Dedifferentiated amniotic fluid mesenchymal stem cell (primary cell): Measurements from ENCODE around the gene AFAP1.
A peak's percentile ranks its signal among the peaks of the same experiment; 100 is the strongest.

Source experiments
- DNase-seq: peaks from one replicate; pipeline ENCODE4 v3.0.0-alpha.2; 2016; ENCODE audit errors: extremely low spot score

AFAP1 gene

DNA sequence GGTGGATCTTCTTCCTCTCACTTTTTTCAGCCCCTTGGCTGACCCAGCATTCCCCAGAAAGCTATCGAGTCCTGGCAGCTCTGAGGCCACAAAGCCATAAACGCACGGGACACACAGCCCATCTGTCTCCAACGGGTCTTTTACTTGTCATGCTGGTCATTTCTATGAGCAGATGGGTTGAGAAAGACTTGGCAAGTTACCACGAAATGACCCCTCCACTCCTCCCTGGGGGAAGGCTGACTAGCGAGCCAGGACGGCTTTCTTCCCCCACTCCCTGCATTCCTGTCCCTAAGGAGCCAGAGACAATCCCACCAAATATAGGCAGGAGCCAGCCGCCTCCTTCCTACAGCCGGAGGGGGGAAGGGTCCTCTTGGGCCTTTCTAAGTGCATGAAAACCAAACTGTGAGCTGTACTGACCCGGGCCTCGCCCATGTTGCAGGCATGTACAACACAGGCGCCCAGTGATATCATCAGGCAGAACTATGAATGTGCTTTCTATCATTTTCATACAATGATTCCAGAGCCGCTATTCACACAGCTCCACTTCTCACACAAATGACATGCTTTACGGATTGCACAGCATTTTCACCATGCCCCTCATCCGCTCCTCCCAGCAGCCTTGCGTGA lies 28.6 kb downstream of the AFAP1 start:
- peak; percentile 96 for DNase-seq

DNA sequence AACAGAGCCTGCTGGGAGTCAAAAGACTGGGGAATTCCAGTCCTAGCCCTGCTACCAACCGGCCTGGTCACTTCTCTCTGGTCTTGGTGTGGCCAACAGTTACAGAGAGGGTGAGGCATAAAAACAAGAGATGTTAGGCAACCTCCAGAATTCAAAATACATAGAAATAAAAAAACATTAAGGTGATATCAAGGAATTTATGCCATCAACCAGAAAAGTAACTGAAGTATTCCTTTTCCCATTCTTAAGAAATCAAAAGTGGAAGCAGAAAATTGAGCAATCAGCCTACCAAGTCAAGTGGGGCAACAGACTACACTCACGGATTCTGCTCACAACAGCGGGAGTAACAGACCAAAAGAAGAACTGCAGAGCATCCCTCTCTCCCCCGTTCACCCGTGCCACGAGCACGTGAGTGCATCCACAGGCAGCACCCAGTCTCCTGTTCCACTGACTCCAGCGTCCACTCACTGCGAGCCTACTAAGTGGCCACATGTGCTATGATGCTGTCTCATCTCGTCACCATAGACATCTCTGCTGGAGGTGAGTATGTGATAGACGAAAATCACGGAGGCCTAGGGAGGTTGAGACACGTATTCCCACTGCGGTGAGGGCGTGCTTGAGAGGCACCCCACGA lies 29.3 kb downstream of the AFAP1 start:
- DNase-seq, result peak; percentile 43

- DNase-seq, result peak; percentile 35
Observed at GRCh38 chr4:7909463-7910262, 30.0 kb downstream of the AFAP1 start.

DNA sequence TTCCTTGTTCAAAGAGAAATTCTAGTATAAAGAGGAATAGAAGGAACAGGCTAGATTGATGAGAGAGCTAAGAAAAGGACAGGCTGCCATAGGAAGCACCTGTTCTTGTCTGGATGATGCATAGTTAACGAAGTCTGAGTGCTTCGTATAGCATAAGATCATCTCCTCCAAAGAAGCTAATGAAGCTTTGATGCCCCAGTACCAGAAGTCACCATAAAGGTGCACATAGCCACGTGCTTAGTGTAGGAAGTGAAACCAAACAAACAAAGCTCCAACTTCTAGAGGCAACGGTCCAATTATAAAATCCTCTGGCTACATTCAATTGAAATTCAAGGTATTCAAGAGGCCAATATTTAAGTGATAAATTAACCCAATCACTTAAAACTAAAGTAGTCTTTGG lies 31.0 kb downstream of the AFAP1 start:
- DNase-seq, result no peak

- DNase-seq, result no peak
Observed at GRCh38 chr4:7907142-7907541, 32.5 kb downstream of the AFAP1 start.

- DNase-seq, result no peak
Observed at GRCh38 chr4:7906171-7906701, 33.4 kb downstream of the AFAP1 start.

- peak; percentile 88 for DNase-seq
Observed at GRCh38 chr4:7904952-7905915, 34.4 kb downstream of the AFAP1 start.

GRCh38 chr4:7903791-7904516 lies 35.7 kb downstream of the AFAP1 start:
- peak; percentile 60 for DNase-seq

DNA sequence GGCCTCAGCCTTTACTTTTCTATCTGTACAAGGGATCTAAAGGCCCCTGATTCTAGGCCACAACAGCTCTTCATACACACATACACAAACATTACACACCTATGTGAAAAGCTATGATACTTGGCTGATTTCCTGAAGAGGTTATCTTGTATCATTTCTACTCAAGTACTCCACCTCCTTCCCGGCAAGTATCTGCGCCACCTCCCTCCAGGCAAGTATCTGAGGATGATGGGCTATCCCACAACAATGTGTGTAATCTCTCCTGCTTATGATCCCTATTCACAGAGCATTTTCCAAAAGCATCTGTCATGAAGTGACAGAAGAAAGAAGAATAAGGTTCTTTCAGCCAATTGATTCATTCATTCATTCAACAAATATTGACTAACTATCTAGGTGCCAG lies 36.8 kb downstream of the AFAP1 start:
- no peak for DNase-seq

DNA sequence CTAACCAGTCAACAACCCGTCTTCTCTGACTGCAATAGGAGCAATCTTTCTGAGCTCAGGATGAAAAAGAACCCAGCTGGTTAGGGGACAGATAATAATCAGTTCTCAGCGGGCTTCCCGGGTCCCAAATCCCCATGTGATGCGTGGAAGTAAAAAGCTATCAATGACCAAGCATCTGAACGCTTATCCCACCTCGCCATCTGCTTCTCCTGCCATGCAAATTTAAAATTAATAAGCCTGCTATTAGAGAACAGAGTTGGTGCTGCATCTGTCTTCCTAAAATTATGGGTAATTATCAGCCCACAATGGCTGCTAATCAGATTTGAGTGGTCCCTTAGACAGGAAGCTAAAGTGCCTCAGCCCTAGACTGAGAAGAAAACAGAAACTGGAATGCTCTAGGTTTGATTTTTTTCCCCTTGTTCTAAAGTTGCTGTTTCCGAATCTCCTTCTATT lies 37.5 kb downstream of the AFAP1 start:
- no peak for DNase-seq

DNA sequence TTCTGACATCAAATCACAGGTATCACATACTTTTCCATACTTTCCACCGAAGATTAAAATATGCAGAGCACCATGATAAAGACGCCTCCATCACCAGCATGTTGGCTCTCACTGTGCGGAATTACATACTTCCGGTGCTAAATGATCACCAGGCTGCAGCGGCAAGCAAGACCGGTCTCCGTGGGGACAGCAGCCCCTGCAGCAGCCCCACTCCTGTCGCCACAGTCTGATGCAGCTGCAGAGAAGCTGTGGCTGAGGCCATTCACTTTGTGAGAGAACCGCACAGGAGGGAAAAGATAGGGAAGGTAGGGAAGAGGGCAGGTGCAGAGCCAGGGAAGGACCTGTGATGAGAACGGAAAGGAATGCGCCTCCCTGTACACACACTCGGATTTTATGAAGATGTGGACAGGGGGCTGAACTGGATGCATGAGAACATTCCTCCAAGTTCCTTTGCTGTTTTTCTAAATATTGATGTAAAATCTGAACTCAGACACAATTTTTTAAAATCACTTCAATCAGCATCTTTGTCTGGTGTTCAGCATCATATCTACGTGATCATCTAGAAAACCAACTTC lies 38.3 kb downstream of the AFAP1 start:
- no peak for DNase-seq

DNA sequence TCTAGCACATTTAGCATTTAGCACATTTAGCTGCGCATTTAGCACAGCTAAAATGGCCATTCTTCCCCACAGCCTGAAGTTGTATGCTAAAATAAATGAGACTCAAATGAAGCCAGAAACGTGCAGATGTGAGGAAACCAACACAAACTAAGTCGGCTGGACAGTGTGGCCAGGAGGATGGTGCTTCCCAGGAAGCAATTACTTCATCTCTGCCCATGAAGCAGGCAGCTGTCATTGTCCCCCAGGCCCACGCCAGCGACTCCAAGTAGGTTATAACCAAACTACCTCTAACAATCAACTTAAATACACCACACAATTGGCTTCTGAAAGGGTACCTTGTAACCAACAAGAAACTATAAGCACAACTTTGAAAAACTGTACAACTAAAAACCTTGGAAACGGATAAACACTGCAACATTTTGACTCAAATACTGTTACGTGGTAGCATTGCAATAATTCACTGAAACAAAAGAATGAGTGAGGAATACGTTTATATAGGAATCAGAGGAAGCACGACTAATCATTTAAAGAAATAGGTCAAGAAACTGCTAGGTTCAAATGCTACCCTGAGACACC lies 39.2 kb downstream of the AFAP1 start:
- DNase-seq, result peak; percentile 38

GRCh38 chr4:7899184-7899869 lies 40.3 kb downstream of the AFAP1 start:
- DNase-seq, result no peak

GRCh38 chr4:7898385-7898784 lies 41.3 kb downstream of the AFAP1 start:
- no peak for DNase-seq

DNA sequence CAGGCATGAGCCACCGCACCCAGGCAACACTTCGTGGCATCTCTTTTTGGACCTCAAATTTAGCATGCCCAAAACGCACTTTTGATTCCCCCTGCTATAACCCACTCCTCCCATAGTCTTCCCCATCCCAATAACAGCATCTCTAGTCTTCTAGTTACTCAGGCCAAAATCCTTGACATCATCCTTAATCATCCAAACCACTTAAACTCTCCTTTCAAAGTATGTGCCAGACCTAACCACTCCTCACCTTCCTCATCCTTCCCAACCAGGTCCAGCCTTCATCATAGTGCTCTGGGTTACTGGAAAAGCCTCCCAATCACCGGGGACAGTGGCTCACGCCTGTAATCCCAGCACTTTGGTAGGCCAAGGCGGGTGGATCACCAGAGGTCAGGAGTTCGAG lies 41.9 kb downstream of the AFAP1 start:
- DNase-seq, result no peak

DNA sequence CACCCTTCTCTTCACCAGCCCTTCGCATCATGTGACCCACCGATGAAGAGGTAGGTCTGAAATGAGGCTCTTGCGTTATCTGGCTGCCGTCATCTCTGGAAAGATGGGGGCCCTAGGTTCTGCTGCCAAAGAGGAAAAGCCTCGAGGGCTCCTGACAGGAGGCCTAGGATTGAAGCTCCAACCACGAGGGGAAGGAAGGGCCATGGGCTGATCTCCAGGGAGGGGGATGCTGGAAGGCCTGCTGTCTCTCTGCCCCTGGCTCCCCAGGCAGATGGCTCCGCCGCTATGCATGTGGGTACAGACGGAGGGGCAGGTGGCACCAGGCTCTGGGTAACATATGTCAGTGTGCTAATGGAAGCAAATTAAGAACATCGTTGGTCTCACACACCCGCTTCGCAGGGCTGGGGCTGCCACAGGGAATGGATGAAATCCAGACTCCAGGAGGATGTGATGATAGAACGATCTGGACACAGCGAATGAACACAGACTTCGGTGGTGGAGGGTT lies 44.9 kb downstream of the AFAP1 start:
- DNase-seq, result no peak

DNA sequence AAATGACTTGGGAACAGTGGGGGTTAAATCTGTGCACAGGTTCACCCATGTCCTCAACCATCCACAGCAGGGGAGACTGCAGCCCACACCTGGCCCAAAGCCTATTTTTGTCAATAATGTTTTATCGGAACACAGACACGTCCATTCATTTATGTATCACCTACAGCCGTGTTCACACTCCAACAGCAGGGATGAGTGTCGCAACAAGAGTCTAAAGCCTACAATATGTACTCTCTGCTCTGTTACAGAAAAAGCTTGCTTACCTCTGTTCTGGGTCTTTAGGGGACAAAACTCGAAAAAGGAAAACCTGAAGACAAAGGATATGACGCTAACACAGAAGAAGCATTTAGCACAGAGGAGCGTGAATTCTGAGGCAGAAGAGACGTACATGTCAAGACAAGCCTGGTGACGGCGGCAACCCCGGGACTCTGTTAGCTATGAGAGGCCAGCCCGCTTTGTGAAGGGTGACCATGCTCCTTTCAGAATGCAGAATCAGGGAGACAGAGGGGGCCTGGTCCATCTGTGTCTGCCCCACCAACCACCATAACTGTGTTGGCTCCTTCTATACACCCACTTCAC lies 45.5 kb downstream of the AFAP1 start:
- no peak for DNase-seq

DNA sequence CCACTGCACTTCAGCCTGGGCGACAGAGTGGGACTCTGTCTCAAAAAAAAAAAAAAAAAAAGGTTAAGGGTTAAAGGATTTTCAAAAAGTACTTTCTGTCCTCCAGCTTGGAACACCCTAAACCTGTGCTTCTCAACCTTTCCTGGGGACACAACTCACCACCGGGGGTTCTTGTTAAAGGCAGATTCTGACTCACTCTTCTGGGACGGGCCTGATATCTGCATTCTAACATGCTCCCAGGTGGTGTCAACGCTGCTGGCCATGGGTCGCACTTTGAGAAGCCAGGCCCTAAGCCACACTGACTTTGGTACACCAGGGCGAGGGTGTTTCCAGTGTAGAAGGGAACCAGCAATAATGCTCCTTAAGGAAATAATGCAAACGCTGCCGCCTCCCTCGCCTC lies 46.1 kb downstream of the AFAP1 start:
- no peak for DNase-seq
